Activated T-cell treated with anti-CD3 and anti-CD28 coated beads, Interleukin-2, amount 50 U/mL, for 4 hours (primary cell): ENCODE measurements around the gene KLK11. TPM values are rescaled to one million over a fixed set of nuclear protein-coding genes. Genes with fewer than 3 reads are reported as not detected.

ENCODE experiments used
- ATAC-seq, 2 donors: fragments of 200-7000 bp; cut with Tn5 transposase; one replicate each; pipeline ENCODE4 v1.10.0; 2021
- DNase-seq: peaks from one replicate; pipeline ENCODE4 v3.0.0-alpha.2; 2020
- H3K27me3 Mint-ChIP-seq: one replicate; pipeline ENCODE4 v1.8.0; 2021; ENCODE audit warnings: low read depth, mixed read lengths
- H3K36me3 Mint-ChIP-seq: one replicate; pipeline ENCODE4 v1.8.0; 2022; ENCODE audit warnings: mixed read lengths; ENCODE audit not compliant: insufficient read depth
- H3K4me1 Mint-ChIP-seq: one replicate; pipeline ENCODE4 v1.8.0; 2021; ENCODE audit warnings: low read depth, mixed read lengths
- H3K4me3 Mint-ChIP-seq: one replicate; pipeline ENCODE4 v1.8.0; 2021; ENCODE audit warnings: mild to moderate bottlenecking, moderate library complexity, mixed read lengths
- H3K9me3 Mint-ChIP-seq: one replicate; pipeline ENCODE4 v1.8.0; 2021; ENCODE audit warnings: mixed read lengths
- total RNA-seq, 3 donors: library from RNA; stranded (reverse); gene quantifications; one replicate each; pipeline ENCODE4 v1.2.1, GENCODE V29; 2021

KLK11 gene
- total RNA-seq, 3 donors from 2014 or later = 0.24 TPM; not detected in 2

GRCh38 chr19:51020988-51021651, 5.3 kb downstream of the KLK11 start:
- Mint-ChIP-seq H3K27me3 (peaks cover 75% of the 10 kb centered on the region), H3K36me3 (no peaks in the 10 kb centered on the region), H3K4me3 (no peak overlapping the region), H3K9me3 (no peaks in the 10 kb centered on the region), H3K4me1 (peaks cover 15% of the 10 kb centered on the region)
- no peak for DNase-seq
- ATAC-seq = no peak

GRCh38 chr19:51019544-51019925, 6.9 kb downstream of the KLK11 start, which contains the start of gene KLK10:
KLK10 (minus strand) TSS chr19:51019709; CDS start chr19:51019130, 579 bp downstream.
- no peaks in the 10 kb centered on the region for H3K36me3 Mint-ChIP-seq
- peak within 1 kb of the TSS; percentile 40 for H3K4me3 Mint-ChIP-seq
- H3K9me3 Mint-ChIP-seq = no peaks in the 10 kb centered on the region
- DNase-seq (no peak), ATAC-seq (no peak)
- peaks cover 76% of the 10 kb centered on the region for H3K27me3 Mint-ChIP-seq
- H3K4me1 Mint-ChIP-seq = peaks cover 15% of the 10 kb centered on the region

GRCh38 chr19:51018745-51019543, 7.5 kb downstream of the KLK11 start:
- peak overlapping the region; percentile 40 for H3K4me3 Mint-ChIP-seq
- DNase-seq = no peak
- H3K27me3 Mint-ChIP-seq = peaks cover 79% of the 10 kb centered on the region
- H3K36me3 Mint-ChIP-seq = no peaks in the 10 kb centered on the region
- H3K4me1 Mint-ChIP-seq = peaks cover 15% of the 10 kb centered on the region
- H3K9me3 Mint-ChIP-seq = no peaks in the 10 kb centered on the region
- peak; percentile 18 to 34 for ATAC-seq

GRCh38 chr19:51016798-51017683, 9.4 kb downstream of the KLK11 start:
- peak; percentile 29 to 71 for ATAC-seq
- no peaks in the 10 kb centered on the region for H3K9me3 Mint-ChIP-seq
- H3K36me3 Mint-ChIP-seq = no peaks in the 10 kb centered on the region
- H3K27me3 Mint-ChIP-seq = peaks cover 67% of the 10 kb centered on the region
- peak; percentile 40 for DNase-seq
- H3K4me3 Mint-ChIP-seq = peak overlapping the region; percentile 61
- H3K4me1 Mint-ChIP-seq = peaks cover 15% of the 10 kb centered on the region

- ATAC-seq (no peak), DNase-seq (no peak)
- no peaks in the 10 kb centered on the region for H3K9me3 Mint-ChIP-seq
- no peak overlapping the region for H3K4me3 Mint-ChIP-seq
- peaks cover 68% of the 10 kb centered on the region for H3K27me3 Mint-ChIP-seq
- H3K36me3 Mint-ChIP-seq = no peaks in the 10 kb centered on the region
- H3K4me1 Mint-ChIP-seq = peaks cover 15% of the 10 kb centered on the region
Observed at GRCh38 chr19:51015691-51016267, 10.6 kb downstream of the KLK11 start.

- ATAC-seq = no peak
- Mint-ChIP-seq H3K4me1 (peaks cover 15% of the 10 kb centered on the region), H3K4me3 (no peak overlapping the region)
Observed at GRCh38 chr19:51014242-51014641, 12.2 kb downstream of the KLK11 start.

GRCh38 chr19:51012661-51013190, 13.7 kb downstream of the KLK11 start:
- Mint-ChIP-seq H3K9me3 (no peaks in the 10 kb centered on the region), H3K4me3 (no peak overlapping the region), H3K4me1 (peaks cover 6% of the 10 kb centered on the region), H3K27me3 (peaks cover 60% of the 10 kb centered on the region), H3K36me3 (no peaks in the 10 kb centered on the region)
- DNase-seq (no peak), ATAC-seq (no peak)

More at GRCh38 chr19:51014242-51014641, 12.2 kb downstream of the KLK11 start:
- no peak for DNase-seq
- Mint-ChIP-seq H3K9me3 (no peaks in the 10 kb centered on the region), H3K27me3 (peaks cover 70% of the 10 kb centered on the region), H3K36me3 (no peaks in the 10 kb centered on the region)

- no peak for DNase-seq
- no peak for ATAC-seq
- Mint-ChIP-seq H3K9me3 (no peaks in the 10 kb centered on the region), H3K27me3 (peaks cover 44% of the 10 kb centered on the region), H3K4me1 (no peaks in the 10 kb centered on the region), H3K36me3 (no peaks in the 10 kb centered on the region), H3K4me3 (no peak overlapping the region)
Observed at GRCh38 chr19:51010066-51010795, 16.2 kb downstream of the KLK11 start.

- ATAC-seq = no peak
- H3K36me3 Mint-ChIP-seq = no peaks in the 10 kb centered on the region
- DNase-seq = no peak
- no peak overlapping the region for H3K4me3 Mint-ChIP-seq
- peaks cover 34% of the 10 kb centered on the region for H3K27me3 Mint-ChIP-seq
- no peaks in the 10 kb centered on the region for H3K9me3 Mint-ChIP-seq
- no peaks in the 10 kb centered on the region for H3K4me1 Mint-ChIP-seq
Observed at GRCh38 chr19:51009061-51009891, 17.1 kb downstream of the KLK11 start.

- ATAC-seq (no peak), DNase-seq (no peak)
- Mint-ChIP-seq H3K9me3 (no peaks in the 10 kb centered on the region), H3K4me3 (no peak overlapping the region), H3K36me3 (no peaks in the 10 kb centered on the region), H3K4me1 (no peaks in the 10 kb centered on the region), H3K27me3 (peaks cover 31% of the 10 kb centered on the region)
Observed at GRCh38 chr19:51007488-51007887, 18.9 kb downstream of the KLK11 start.

- no peak for DNase-seq
- peaks cover 41% of the 10 kb centered on the region for H3K27me3 Mint-ChIP-seq
- no peaks in the 10 kb centered on the region for H3K9me3 Mint-ChIP-seq
- H3K4me3 Mint-ChIP-seq = no peak overlapping the region
- ATAC-seq = no peak
- H3K36me3 Mint-ChIP-seq = no peaks in the 10 kb centered on the region
- H3K4me1 Mint-ChIP-seq = no peaks in the 10 kb centered on the region
Observed at GRCh38 chr19:51006406-51006805, 20.0 kb downstream of the KLK11 start.

- ATAC-seq (no peak), DNase-seq (no peak)
- H3K27me3 Mint-ChIP-seq = peaks cover 41% of the 10 kb centered on the region
- H3K36me3 Mint-ChIP-seq = no peaks in the 10 kb centered on the region
- no peaks in the 10 kb centered on the region for H3K4me1 Mint-ChIP-seq
- no peak overlapping the region for H3K4me3 Mint-ChIP-seq
- H3K9me3 Mint-ChIP-seq = no peaks in the 10 kb centered on the region
Observed at GRCh38 chr19:51005248-51005647, 21.2 kb downstream of the KLK11 start.
